ENCODE results near the gene PDE6A. TPM values are rescaled to one million over a fixed set of nuclear protein-coding genes. Genes with fewer than 3 reads are reported as not detected.

The PDE6A gene
- total and polyA plus RNA-seq, 2 donors from 2014 or later = 0.03 TPM; not detected in 1

- DNase-seq (no peak), FAIRE-seq (no peak)
- Histone ChIP-seq H3K9me3 (ENCODE audit: control insufficient read depth in 2 of 3, insufficient read depth in 1 of 3, low read length in 3 of 3) (no peaks in the 10 kb centered on the region), H3K36me3 (ENCODE audit: control insufficient read depth in 2 of 3, insufficient read depth in 3 of 3, low read length in 3 of 3) (no peaks in the 10 kb centered on the region), H3K9ac (ENCODE audit: low read length in 3 of 3) (no peak overlapping the region), H3K4me1 (ENCODE audit: control insufficient read depth in 2 of 3, insufficient read depth in 2 of 3, low read depth in 1 of 3, low read length in 3 of 3) (no peaks in the 10 kb centered on the region), H3K27me3 (ENCODE audit: control insufficient read depth, insufficient read depth, low read length) (no peaks in the 10 kb centered on the region), H3K4me3 (ENCODE audit: low read length in 3 of 3) (no peak overlapping the region), H3K27ac (ENCODE audit: low read depth in 2 of 2, low read length in 2 of 2) (no peak overlapping the region)
- no peak for TF ChIP-seq CTCF (IDR thresholded peaks at IDR 0.05; ENCODE audit: borderline replicate concordance, extremely low read depth, insufficient read depth)
- intact Hi-C loops (cut with DNase I) = no loop called here
Observed at GRCh38 chr5:149892594-149892993, 52.0 kb downstream of the PDE6A start.

GRCh38 chr5:149888280-149888679 is 56.3 kb downstream of the PDE6A start:
- no peak overlapping the region for H3K27ac ChIP-seq (ENCODE audit: low read depth in 2 of 2, low read length in 2 of 2)
- no peak overlapping the region for H3K9ac ChIP-seq (ENCODE audit: low read length in 3 of 3)
- no peak for DNase-seq
- H3K36me3 ChIP-seq (ENCODE audit: control insufficient read depth in 2 of 3, insufficient read depth in 3 of 3, low read length in 3 of 3) = no peaks in the 10 kb centered on the region
- H3K4me3 ChIP-seq (ENCODE audit: low read length in 3 of 3) = no peak overlapping the region
- no peaks in the 10 kb centered on the region for H3K27me3 ChIP-seq (ENCODE audit: control insufficient read depth, insufficient read depth, low read length)
- FAIRE-seq = no peak
- H3K4me1 ChIP-seq (ENCODE audit: control insufficient read depth in 2 of 3, insufficient read depth in 2 of 3, low read depth in 1 of 3, low read length in 3 of 3) = no peaks in the 10 kb centered on the region
- H3K9me3 ChIP-seq (ENCODE audit: control insufficient read depth in 2 of 3, insufficient read depth in 1 of 3, low read length in 3 of 3) = no peaks in the 10 kb centered on the region
- intact Hi-C loops (cut with DNase I) = no loop called here
- no peak for TF ChIP-seq CTCF (IDR thresholded peaks at IDR 0.05; ENCODE audit: borderline replicate concordance, extremely low read depth, insufficient read depth)

GRCh38 chr5:149887622-149888183 is 56.9 kb downstream of the PDE6A start:
- DNase-seq (peak in 4 of 5 donors; percentile 63 to 78 (median 77)), FAIRE-seq (no peak)
- no peaks in the 10 kb centered on the region for H3K4me1 ChIP-seq (ENCODE audit: control insufficient read depth in 2 of 3, insufficient read depth in 2 of 3, low read depth in 1 of 3, low read length in 3 of 3)
- H3K9me3 ChIP-seq (ENCODE audit: control insufficient read depth in 2 of 3, insufficient read depth in 1 of 3, low read length in 3 of 3) = no peaks in the 10 kb centered on the region
- no peak overlapping the region for H3K27ac ChIP-seq (ENCODE audit: low read depth in 2 of 2, low read length in 2 of 2)
- H3K36me3 ChIP-seq (ENCODE audit: control insufficient read depth in 2 of 3, insufficient read depth in 3 of 3, low read length in 3 of 3) = no peaks in the 10 kb centered on the region
- intact Hi-C loops (cut with DNase I) = no loop called here
- H3K4me3 ChIP-seq (ENCODE audit: low read length in 3 of 3) = no peak overlapping the region
- no peak for TF ChIP-seq CTCF (IDR thresholded peaks at IDR 0.05; ENCODE audit: borderline replicate concordance, extremely low read depth, insufficient read depth)
- H3K9ac ChIP-seq (ENCODE audit: low read length in 3 of 3) = no peak overlapping the region
- H3K27me3 ChIP-seq (ENCODE audit: control insufficient read depth, insufficient read depth, low read length) = no peaks in the 10 kb centered on the region

All from kidney (tissue), 14 donors.